ENCODE results near the gene SMARCD2.
"Not testable (repeated sequence)": the region's sequence is repeated elsewhere in the genome, so short reads cannot be mapped to it uniquely, and the experiment has no call there.

The SMARCD2 gene

DNA sequence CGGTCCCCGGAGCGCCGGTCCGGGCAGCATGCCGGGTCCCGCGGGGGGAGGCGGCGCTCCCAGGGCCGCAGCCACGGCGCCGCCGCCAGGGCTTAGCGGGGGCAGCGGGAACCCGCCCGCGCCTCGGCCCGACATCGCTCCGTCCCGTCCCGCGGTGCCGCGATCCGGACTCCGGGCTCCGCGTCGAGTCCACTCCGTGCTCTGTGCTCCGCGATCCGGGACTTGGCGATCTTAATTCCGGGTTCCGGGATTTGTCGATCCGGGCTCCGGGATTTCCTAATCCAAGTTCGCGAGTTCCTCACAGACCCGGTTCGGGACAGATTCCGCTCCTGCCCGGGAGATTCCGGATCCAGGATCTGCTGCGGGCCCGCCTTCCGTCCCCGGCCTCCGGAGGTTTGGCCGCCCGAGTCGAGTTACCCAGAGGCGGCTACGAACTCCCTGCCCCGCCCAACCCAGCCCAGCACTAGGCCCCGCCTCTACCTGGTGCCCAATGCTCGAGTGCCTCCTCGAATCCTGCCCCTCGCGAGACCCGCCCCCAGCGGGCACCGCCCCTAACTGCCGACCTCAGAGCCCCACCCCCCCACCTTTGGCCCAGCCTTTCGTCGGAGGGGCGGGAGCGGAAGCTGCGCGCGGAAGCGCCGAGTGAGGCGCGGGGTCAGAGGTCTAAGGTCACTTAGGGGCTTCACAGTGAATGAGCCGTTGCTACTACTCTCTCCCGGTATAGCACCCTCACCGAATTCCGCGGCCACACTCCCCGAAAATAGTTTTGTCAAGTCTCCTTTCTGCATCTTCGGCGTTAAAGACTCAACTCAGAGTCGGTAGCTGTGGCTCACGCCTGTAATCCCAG, at the start of gene SMARCD2:
Gene SMARCD2 (minus strand): TSS at position 146 of the 847 bp plus-strand sequence. CDS start 11 bp downstream, at position 135.
- DNase-seq (ENCODE audit: low spot score), result peak; percentile 99

- not testable (repeated sequence) for DNase-seq (ENCODE audit: low spot score)
These were observed 46.8 kb upstream of the SMARCD2 start for GRCh38 chr17:63889026-63889848.

DNA sequence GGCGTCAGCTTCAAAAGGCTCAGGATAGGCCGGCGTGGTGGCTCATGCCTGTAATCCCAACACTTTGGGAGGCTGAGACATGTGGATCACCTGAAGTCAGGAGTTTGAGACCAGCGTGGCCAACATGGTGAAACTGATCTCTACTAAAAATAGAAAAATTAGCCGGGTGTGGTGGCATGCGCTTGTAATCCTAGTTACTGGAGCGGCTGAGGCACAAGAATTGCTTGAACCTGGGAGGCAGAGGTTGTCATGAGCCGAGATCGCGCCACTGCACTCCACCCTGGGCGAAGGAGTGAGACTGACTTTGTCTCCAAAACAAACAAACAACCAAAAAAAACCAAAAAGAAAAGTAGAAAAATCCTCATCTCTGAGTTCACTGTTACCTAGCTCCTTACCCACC, 42.6 kb upstream of the SMARCD2 start:
- DNase-seq (ENCODE audit: low spot score), result not testable (repeated sequence)

DNA sequence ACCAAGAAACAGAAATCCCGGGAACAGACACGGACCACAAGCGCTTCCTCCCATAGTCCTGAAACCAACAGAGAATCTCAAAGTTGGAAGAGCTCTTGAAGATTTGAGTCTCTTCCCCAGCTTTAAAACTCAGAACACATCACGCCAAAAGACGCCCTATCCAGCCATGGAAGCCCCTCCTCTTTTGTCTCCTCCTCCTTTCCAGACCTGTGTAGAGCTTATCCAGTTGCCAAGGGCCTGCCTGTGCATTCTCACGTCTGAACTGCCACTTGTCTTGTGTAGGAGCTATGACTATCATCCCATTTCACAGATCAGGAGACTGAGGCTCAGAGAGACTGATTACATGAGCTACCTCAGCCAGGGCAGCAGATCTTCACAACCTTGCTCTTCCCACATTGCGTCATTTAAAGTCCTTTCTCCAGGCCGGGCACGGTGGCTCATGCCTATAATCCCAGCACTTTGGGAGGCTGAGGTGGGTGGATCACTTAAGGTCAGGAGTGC, 40.2 kb upstream of the SMARCD2 start:
- not testable (repeated sequence) for DNase-seq (ENCODE audit: low spot score)

- DNase-seq (ENCODE audit: low spot score), result peak; percentile 45
These were observed 39.6 kb upstream of the SMARCD2 start, which contains the start of gene GH2 for GRCh38 chr17:63881935-63882601. TSS of gene GH2 (minus strand) at chr17:63881944. CDS start at chr17:63881801, 143 bp downstream.

- not testable (repeated sequence) for DNase-seq (ENCODE audit: low spot score)
These were observed 38.9 kb upstream of the SMARCD2 start for GRCh38 chr17:63881337-63881736.

GRCh38 chr17:63880706-63881105, 38.2 kb upstream of the SMARCD2 start:
- DNase-seq (ENCODE audit: low spot score), result no peak

- DNase-seq (ENCODE audit: low spot score), result not testable (repeated sequence)
These were observed 35.9 kb upstream of the SMARCD2 start for GRCh38 chr17:63878413-63878812.

GRCh38 chr17:63874693-63875092, 32.2 kb upstream of the SMARCD2 start:
- DNase-seq (ENCODE audit: low spot score), result not testable (repeated sequence)

GRCh38 chr17:63874061-63874626, 31.7 kb upstream of the SMARCD2 start:
- not testable (repeated sequence) for DNase-seq (ENCODE audit: low spot score)

DNA sequence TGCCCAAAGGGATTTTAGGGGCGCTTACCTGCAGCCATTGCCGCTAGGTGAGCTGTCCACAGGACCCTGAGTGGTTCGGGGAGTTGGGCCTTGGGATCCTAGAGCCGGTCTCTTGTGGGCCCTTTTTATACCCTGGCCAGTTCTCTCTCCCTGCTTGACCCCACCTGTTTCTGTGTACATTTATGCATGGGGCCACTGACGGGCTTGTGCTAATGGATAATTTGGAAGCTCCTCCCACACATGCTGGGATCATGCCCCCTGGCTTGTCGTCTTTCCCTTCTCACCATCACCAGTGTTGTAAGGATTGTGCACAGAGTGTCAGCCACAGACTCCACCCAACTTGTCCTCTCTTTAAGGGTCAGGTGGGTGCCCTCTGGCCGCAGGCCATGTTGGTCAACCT, 31.1 kb upstream of the SMARCD2 start, which contains the start of gene CSH2:
Gene CSH2 (minus strand): TSS at position 101 of the 400 bp plus-strand sequence. CDS start 63 bp downstream, at position 38.
- not testable (repeated sequence) for DNase-seq (ENCODE audit: low spot score)

- not testable (repeated sequence) for DNase-seq (ENCODE audit: low spot score)
These were observed 29.3 kb upstream of the SMARCD2 start for GRCh38 chr17:63871646-63872365.

- not testable (repeated sequence) for DNase-seq (ENCODE audit: low spot score)
These were observed 27.8 kb upstream of the SMARCD2 start for GRCh38 chr17:63870292-63870665.

- DNase-seq (ENCODE audit: low spot score), result not testable (repeated sequence)
These were observed 27.2 kb upstream of the SMARCD2 start for GRCh38 chr17:63869491-63870291.

- DNase-seq (ENCODE audit: low spot score), result not testable (repeated sequence)
These were observed 24.1 kb upstream of the SMARCD2 start for GRCh38 chr17:63866625-63867024.

- no peak for DNase-seq (ENCODE audit: low spot score)
These were observed 16.8 kb upstream of the SMARCD2 start for GRCh38 chr17:63859257-63859656.

GRCh38 chr17:63856425-63856824, 13.9 kb upstream of the SMARCD2 start:
- DNase-seq (ENCODE audit: low spot score), result not testable (repeated sequence)

- DNase-seq (ENCODE audit: low spot score), result no peak
These were observed 12.7 kb upstream of the SMARCD2 start for GRCh38 chr17:63855185-63855584.

DNA sequence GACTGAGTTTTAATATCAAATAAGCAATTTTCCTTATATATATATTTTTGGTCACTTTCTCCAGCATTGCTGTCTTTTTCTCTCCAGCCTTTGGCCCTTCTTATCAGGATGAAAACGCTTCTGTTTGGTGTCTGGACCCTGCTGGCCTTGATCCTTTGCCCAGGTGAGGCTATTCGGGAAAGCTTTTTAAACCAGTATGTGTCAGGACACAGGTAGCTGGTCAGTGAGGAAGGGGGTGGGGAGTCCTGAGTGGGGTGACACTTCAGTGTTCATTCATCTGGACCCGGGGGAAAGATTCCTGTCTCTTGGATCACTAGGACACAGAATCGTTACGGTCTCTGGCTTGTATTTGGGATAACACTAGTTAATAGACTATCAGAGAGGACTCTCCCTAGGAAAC, 12.2 kb upstream of the SMARCD2 start:
- DNase-seq (ENCODE audit: low spot score), result no peak

DNA sequence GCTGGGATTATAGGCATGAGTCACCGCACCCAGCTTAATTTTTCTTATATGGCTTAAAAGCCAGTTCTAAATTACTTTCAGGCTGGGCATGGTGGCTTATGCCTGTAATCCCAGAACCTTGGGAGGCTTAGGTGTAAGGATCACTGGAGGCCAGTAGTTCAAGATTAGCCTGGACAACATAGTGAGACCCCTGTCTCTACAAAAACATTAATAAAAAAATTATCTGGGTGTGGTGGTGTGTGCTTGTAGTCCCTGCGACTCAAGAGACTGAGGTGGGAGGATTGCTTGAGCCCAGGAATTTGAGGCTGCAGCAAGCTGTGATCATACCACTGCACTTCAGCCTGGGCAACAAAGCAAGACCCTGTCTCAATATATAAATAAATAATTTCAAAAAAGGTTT, 10.8 kb upstream of the SMARCD2 start:
- DNase-seq (ENCODE audit: low spot score), result no peak

Data from CD4-positive, alpha-beta T cell treated with Interleukin-6 at 100 ng/mL for 8 hours (primary cell).